GM10266 (cell line): Measurements from ENCODE around the gene BBX.

Source experiments
- DNase-seq: peaks from one replicate; pipeline ENCODE4 v3.0.0; 2012; ENCODE audit errors: extremely low spot score
- TF ChIP-seq, protein P1 (sequence below): IDR thresholded peaks from 2 replicates; pipeline ENCODE4 v1.5.1; 2012; ENCODE audit warnings: mild to moderate bottlenecking, low read depth; ENCODE audit not compliant: control insufficient read depth, insufficient read depth; ENCODE audit errors: missing control alignments

The BBX gene

DNA sequence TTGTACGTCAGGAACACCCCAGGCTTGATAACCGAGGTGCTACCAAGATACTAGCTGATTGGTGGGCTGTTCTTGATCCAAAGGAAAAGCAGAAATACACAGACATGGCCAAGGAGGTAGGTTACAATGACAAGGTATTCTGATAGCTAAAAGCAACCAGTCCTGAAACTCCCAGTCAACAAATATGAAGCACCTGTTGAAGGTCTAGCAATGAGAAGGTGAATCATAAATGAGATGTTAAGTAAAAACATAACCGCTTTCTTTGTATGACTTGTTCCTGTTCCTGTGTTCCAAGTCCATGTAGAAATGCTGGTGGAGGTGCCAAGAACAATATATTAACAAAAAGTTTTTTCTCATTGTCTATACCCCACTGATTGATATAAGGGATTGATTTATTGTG, 194.0 kb downstream of the BBX start:
- TF ChIP-seq, protein P1, sequence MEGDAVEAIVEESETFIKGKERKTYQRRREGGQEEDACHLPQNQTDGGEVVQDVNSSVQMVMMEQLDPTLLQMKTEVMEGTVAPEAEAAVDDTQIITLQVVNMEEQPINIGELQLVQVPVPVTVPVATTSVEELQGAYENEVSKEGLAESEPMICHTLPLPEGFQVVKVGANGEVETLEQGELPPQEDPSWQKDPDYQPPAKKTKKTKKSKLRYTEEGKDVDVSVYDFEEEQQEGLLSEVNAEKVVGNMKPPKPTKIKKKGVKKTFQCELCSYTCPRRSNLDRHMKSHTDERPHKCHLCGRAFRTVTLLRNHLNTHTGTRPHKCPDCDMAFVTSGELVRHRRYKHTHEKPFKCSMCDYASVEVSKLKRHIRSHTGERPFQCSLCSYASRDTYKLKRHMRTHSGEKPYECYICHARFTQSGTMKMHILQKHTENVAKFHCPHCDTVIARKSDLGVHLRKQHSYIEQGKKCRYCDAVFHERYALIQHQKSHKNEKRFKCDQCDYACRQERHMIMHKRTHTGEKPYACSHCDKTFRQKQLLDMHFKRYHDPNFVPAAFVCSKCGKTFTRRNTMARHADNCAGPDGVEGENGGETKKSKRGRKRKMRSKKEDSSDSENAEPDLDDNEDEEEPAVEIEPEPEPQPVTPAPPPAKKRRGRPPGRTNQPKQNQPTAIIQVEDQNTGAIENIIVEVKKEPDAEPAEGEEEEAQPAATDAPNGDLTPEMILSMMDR: no peak
- DNase-seq: no peak

DNA sequence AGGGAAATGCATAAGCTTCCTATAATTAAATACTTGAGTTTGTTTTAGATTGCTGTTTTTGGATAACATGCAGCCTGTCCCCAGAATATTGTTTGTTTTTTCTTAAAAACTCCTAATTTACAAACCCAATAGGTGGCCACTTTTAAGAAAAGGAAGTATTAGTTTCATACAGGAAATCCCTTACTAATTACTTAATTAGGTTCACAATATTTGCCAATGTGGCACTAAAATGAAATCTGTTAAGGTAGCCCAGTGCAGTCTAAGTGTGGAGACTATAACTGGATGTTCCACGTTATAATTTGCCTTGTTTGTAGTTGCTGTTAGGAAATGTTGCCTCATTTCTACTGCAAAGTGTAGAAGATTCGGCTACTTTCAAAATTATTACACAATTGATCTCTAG, 195.8 kb downstream of the BBX start:
- DNase-seq: no peak
- TF ChIP-seq, protein P1: no peak

- DNase-seq: no peak
- TF ChIP-seq, protein P1: no peak
These were observed 204.3 kb downstream of the BBX start for GRCh38 chr3:107727102-107727501.

- no peak for DNase-seq
- TF ChIP-seq, protein P1: no peak
These were observed 206.9 kb downstream of the BBX start for GRCh38 chr3:107729686-107730085.

GRCh38 chr3:107734317-107734716, 211.6 kb downstream of the BBX start:
- TF ChIP-seq, protein P1: no peak
- DNase-seq: no peak

GRCh38 chr3:107737914-107738313, 215.2 kb downstream of the BBX start:
- no peak for DNase-seq
- TF ChIP-seq, protein P1: no peak

DNA sequence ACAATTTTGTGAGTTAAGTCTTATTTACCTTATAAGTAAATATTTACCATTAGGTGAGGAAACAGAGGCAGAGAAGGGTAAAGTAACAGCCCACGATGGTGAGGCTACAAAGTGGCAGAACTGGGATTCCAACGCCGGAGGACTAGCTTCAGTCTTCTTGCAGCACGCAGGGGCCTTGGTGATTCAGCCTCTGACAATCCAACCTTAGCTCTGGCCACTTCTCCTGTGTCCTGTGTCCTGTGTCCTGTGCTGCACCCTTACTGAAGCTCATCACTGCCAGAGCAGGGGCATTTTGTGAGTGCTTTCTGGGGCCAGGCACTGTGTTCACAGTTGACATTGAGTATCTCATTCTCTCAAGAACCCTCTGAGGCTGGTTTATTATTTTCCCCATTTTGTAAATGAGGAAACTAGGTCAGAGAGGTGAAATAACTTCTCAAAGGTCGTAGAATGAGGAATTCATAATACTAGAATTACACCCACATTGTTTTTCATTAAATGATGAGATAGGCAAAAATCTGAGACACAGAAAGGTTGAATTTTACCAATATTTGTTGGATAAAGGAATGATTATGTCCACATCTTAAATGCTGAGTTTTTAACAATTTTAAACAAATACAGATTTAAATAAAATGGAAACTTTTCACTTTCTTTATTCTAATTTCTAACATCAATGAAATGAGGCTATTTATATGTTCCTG, 215.9 kb downstream of the BBX start:
- DNase-seq: no peak
- TF ChIP-seq, protein P1: no peak
